ENCODE results near the gene ULK4.

- no peak for TF ChIP-seq CTCF (IDR thresholded peaks at IDR 0.05; ENCODE audit: poor library complexity, severe bottlenecking)
- TF ChIP-seq EZH2 (IDR thresholded peaks at IDR 0.05; ENCODE audit: borderline replicate concordance, insufficient read depth, low read length, poor library complexity, severe bottlenecking), result no peak
Observed at GRCh38 chr3:41338276-41338675, 623.6 kb downstream of the ULK4 start.

All from neural cell (in vitro differentiated cells).